NCI-H82 treated with DMSO at 0.1 percent for 48 hours (cell line): ENCODE data around the gene EIF4H.
"Not testable (repeated sequence)": the region's sequence is repeated elsewhere in the genome, so short reads cannot be mapped to it uniquely, and the experiment has no call there.

Source experiments
- DNase-seq: peaks from one replicate; lab custom pipeline; 2025; ENCODE audit not compliant: unreplicated experiment; lab: John Stamatoyannopoulos, UW

The EIF4H gene

GRCh38 chr7:74174606-74175082 is 488 bp downstream of the EIF4H start:
- DNase-seq = peak; percentile 18

- DNase-seq = no peak
Observed at GRCh38 chr7:74175340-74175739, 1.2 kb downstream of the EIF4H start.

GRCh38 chr7:74176555-74176954 is 2.4 kb downstream of the EIF4H start:
- no peak for DNase-seq

GRCh38 chr7:74178632-74179031 is 4.5 kb downstream of the EIF4H start:
- no peak for DNase-seq

DNA sequence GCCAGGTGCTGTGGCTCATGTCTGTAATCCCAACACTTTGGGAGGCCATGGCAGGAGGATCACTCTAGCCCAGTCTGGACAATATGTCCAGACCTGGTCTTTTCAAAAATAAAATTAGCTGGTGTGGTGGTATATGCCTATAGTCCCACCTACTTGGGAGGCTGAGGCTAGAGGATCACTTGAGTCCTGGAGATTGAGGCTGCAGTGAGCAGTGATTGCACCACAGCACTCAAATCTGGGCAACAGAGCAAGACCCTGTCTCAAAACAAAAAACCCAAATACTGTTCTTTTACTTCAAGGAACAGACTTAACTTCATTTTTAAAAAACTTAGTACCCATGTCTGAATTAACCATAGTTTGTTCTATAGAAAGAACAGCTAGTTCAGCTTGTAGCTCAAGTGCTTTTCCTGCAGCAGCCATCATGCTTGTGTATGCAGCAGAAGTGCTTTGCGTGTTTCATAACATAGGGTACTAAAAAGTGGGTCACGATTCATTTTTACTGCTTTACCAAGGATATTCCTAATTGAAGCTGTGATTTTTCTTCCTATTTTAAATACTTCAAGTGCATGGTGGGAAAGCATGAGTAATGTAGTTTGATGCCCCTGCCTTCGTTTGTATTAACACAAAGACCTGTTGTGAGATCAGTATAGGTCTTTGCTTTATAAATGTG is 5.9 kb downstream of the EIF4H start:
- no peak for DNase-seq

GRCh38 chr7:74180866-74181265 is 6.7 kb downstream of the EIF4H start:
- DNase-seq = no peak

DNA sequence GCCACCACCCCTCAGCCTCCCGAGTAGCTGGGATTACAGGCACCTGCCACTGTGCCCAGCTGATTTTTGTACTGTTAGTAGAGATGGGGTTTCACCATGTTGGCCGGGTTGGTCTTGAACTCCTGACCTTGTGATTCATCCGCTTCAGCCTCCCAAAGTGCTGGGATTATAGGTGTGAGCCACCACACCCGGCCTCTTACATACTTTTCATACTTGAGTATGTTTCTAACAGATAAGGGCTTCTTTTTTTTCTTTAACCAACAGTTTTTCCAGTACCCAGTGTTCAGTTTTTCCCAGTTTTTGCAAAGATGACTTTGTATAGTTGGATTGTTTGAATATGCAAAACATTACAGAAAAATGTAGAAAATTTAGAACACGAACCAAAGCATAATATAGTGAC is 7.7 kb downstream of the EIF4H start:
- DNase-seq = no peak

GRCh38 chr7:74182453-74183090 is 8.4 kb downstream of the EIF4H start:
- no peak for DNase-seq

- no peak for DNase-seq
Observed at GRCh38 chr7:74183142-74183541, 9.0 kb downstream of the EIF4H start.

GRCh38 chr7:74183653-74184450 is 9.7 kb downstream of the EIF4H start:
- DNase-seq = no peak

GRCh38 chr7:74185016-74185415 is 10.9 kb downstream of the EIF4H start:
- no peak for DNase-seq

- DNase-seq = no peak
Observed at GRCh38 chr7:74185636-74186035, 11.5 kb downstream of the EIF4H start.

GRCh38 chr7:74187915-74188675 is 13.9 kb downstream of the EIF4H start:
- DNase-seq = no peak

DNA sequence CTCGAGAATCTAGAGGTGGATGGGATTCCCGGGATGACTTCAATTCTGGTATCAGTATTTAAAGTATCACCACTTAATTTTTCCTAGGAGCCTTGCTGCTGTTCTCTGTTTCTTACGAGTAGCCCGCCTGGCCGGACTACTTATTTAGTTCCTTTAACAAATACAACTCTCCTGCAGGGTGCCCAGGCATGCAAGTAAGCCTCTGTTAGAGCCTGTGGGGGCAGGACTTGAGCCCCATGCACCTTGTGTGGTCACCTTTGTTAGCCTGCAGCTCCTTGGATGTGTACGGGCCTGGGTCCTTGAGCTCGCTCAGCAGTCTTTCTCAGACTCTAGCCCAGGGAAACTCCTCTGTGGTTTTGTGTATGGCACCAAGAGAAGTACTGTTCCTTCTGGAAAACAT is 16.1 kb downstream of the EIF4H start:
- no peak for DNase-seq

DNA sequence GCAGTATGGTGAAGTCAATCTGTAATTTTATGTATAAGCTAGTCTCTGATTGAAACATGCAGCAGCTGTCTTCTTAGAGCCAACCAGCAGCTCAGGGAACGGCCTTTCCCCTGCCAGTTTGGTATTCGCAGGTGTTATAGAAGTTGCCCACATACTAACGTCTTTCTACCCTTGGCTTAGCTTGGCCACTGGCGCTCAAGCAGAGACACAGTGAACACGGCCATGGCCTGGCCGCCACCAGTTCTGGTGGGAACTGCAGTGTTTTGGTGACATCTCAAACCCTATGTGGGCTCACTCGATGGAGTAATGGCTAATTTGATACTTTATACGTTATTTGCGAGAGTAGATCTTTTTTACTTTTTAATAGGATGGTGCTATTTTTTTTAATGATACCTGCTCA is 17.1 kb downstream of the EIF4H start:
- DNase-seq = no peak

- no peak for DNase-seq
Observed at GRCh38 chr7:74193054-74193453, 18.9 kb downstream of the EIF4H start.

DNA sequence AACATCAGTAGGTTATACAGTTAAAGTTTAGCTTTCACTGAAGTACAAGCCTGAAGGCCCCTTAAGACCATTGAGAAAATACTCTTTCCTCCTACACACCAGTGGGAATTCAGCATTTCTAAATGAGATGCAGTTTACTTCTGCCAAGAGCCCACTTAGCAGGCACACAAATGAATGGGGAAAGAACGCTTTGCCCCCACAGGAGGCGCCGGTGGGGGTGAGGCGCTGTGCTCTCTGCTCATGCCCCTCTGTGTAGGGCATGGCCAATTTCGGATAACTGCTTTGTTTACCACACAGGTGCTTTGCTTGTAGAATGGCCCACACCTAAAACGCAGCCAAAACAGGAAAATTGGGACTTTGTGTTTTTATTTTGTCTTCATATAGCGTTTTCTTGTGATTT is 19.8 kb downstream of the EIF4H start:
- no peak for DNase-seq

DNA sequence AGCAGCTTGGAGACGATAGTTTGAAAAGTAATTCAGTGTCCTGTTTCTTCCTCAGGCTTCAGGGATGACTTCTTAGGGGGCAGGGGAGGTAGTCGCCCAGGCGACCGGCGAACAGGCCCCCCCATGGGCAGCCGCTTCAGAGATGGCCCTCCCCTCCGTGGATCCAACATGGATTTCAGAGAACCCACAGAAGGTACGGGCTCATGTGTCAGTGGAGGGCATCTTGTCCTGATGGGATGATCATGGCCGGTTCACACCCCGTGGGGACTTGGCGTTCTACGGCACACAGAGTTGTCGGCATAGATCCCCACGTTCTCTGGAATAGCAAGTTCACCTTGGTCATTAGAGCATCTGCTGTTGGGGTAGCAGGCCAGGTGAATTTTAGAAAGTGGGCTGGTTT is 20.5 kb downstream of the EIF4H start:
- no peak for DNase-seq

- not testable (repeated sequence) for DNase-seq
Observed at GRCh38 chr7:74195139-74195860, 21.1 kb downstream of the EIF4H start.

DNA sequence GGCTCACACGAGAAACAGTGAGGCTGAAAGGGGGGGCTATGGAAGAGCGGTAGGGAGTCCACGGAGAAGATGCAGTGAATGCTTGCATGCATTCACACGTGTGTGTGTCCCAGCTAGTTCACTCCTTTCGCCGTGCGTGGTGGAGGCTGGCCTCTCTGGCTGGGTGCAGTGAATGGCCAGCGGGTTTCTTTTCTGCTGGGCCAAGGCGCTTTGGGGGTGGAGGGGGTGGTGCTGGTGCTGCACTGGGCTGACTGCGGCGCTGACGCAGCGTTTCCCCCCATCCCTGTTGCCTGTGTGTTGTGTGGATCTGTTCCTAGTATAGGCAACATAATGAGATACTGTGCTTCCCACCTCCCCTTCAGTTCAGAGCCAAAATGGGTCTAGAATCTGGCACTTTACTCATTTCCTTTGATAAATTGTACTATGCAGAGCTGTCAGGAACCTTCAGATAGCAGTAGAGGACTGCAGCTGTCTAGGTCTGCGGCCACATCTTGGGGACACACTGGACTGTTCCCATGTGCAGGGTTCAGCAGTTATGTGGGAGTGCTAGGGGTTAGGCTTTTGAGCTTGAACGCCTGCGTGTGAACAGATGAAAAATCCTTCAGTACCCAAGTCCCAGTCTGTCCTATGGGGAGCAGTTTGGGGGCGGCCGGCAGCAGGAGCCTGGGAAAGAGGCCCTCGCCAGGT is 22.0 kb downstream of the EIF4H start:
- DNase-seq = not testable (repeated sequence)
